MCF 10A (cell line): ENCODE measurements around the gene U2SURP. TPM values are rescaled to one million over a fixed set of nuclear protein-coding genes. Genes with fewer than 3 reads are reported as not detected.
A peak's percentile ranks its signal among the peaks of the same experiment; 100 is the strongest.

ENCODE experiments used
- BruUV-seq: library from RNA; stranded (reverse); fragments of 400-500 nt; replicated peaks from 2 replicates; lab custom pipeline; 2021; lab: Mats Ljungman, UMichigan
- CTCF ChIA-PET: fragments of 300-600 bp; sonication (Branson Sonifier 250); formaldehyde crosslinking; extraction: SDS; loops from one replicate; lab custom pipeline; 2021; ENCODE audit warnings: antibody characterized with exemption, inconsistent platforms; lab: Yijun Ruan, JAX
- POLR2A ChIA-PET: fragments of 300-600, 350-650 bp; sonication (Branson Sonifier 250); formaldehyde crosslinking; extraction: SDS; loops from one replicate; lab custom pipeline; 2020; ENCODE audit warnings: antibody characterized with exemption, inconsistent platforms; lab: Yijun Ruan, JAX
- DNase-seq: peaks from one replicate; pipeline ENCODE4 v3.0.0-alpha.2; 2018; ENCODE audit not compliant: unreplicated experiment
- H3K27ac Mint-ChIP-seq: one replicate; pipeline ENCODE4 v1.8.0; 2022; ENCODE audit warnings: mild to moderate bottlenecking, low read depth, mixed read lengths; ENCODE audit not compliant: unreplicated experiment
- H3K27me3 Mint-ChIP-seq: one replicate; pipeline ENCODE4 v1.8.0; 2022; ENCODE audit warnings: mixed read lengths; ENCODE audit not compliant: insufficient read depth, unreplicated experiment
- H3K36me3 Mint-ChIP-seq: one replicate; pipeline ENCODE4 v1.8.0; 2022; ENCODE audit warnings: mild to moderate bottlenecking, moderate library complexity, mixed read lengths; ENCODE audit not compliant: insufficient read depth, unreplicated experiment
- H3K4me1 Mint-ChIP-seq: one replicate; pipeline ENCODE4 v1.8.0; 2022; ENCODE audit warnings: mixed read lengths; ENCODE audit not compliant: insufficient read depth, unreplicated experiment
- H3K4me3 Mint-ChIP-seq: one replicate; pipeline ENCODE4 v1.8.0; 2022; ENCODE audit warnings: mild to moderate bottlenecking, moderate library complexity, mixed read lengths; ENCODE audit not compliant: unreplicated experiment
- H3K9me3 Mint-ChIP-seq: one replicate; pipeline ENCODE4 v1.8.0; 2022; ENCODE audit warnings: mixed read lengths; ENCODE audit not compliant: unreplicated experiment
- intact Hi-C: fragments of 100-400 bp; cut with micrococcal nuclease; formaldehyde crosslinking; loops from 2 replicates; pipeline ENCODE4 v1.14.1; 2022
- total RNA-seq: library from RNA; stranded (reverse); gene quantifications from 2 replicates; pipeline ENCODE4 v1.2.3, GENCODE V29; 2022
- TF ChIP-seq, protein P1 (sequence below): fragments of 200-600 bp; IDR thresholded peaks from one replicate; pipeline ENCODE4 v1.8.0; 2022; ENCODE audit warnings: antibody characterized with exemption, mild to moderate bottlenecking; ENCODE audit not compliant: unreplicated experiment

U2SURP gene
- total RNA-seq, 1 experiment from 2014 or later, result 146 TPM

DNA sequence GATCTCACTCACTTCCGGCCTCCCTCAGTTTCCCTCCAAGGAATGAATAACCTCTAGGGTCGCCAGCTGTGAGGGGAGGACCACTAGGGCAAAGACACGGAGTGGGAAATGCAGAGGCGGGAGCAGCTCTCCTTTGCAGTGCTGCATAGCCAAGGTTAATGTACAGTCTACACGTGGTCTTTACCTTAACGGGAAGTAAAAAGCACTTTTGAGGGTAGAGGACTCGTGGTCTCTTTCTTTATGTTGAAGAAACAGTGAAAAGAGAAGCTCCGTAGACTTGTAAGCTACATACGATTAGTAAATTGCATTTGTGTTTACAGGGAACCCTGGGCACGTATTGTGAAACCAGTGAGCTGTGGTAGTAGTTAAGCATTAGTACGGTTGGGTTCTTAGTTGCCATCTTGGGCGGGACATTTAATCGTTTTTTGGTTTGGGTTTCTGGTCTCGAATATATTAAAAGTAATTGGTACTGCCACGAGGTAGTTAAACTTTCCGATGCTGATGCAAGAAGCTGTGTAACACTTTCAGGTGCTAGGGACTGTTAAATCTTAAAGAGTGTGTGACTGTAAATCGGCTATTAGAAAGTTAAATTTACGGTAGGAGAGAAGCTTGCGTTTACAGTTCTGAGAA, 828 bp downstream of the U2SURP start:
- peaks cover 32% of the 10 kb centered on the region for H3K4me1 Mint-ChIP-seq
- peak overlapping the region; percentile 99 for H3K27ac Mint-ChIP-seq
- ChIA-PET POLR2A (interaction anchor here (0.7 to 4.5 kb wide), 40 partner anchors 10 to 1601 kb away, joined by 3 to 96 read pairs (median 4); partner anchors contain the start of genes ATR, DIPK2A, PLS1 and TRPC1), CTCF (interaction anchor here (0.7 to 14.5 kb wide), 9 partner anchors 10 to 745 kb away, joined by 3 to 212 read pairs (median 6); partner anchors contain the start of gene TRPC1)
- no peaks in the 10 kb centered on the region for H3K9me3 Mint-ChIP-seq
- TF ChIP-seq, protein P1, sequence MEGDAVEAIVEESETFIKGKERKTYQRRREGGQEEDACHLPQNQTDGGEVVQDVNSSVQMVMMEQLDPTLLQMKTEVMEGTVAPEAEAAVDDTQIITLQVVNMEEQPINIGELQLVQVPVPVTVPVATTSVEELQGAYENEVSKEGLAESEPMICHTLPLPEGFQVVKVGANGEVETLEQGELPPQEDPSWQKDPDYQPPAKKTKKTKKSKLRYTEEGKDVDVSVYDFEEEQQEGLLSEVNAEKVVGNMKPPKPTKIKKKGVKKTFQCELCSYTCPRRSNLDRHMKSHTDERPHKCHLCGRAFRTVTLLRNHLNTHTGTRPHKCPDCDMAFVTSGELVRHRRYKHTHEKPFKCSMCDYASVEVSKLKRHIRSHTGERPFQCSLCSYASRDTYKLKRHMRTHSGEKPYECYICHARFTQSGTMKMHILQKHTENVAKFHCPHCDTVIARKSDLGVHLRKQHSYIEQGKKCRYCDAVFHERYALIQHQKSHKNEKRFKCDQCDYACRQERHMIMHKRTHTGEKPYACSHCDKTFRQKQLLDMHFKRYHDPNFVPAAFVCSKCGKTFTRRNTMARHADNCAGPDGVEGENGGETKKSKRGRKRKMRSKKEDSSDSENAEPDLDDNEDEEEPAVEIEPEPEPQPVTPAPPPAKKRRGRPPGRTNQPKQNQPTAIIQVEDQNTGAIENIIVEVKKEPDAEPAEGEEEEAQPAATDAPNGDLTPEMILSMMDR, result no peak
- peak overlapping the region; percentile 94 for H3K4me3 Mint-ChIP-seq
- BruUV-seq, result no TSS peak
- peak; percentile 57 for DNase-seq
- intact Hi-C loops, result loop anchor here (5.0 kb wide), 1 partner anchor 425 kb away; the partner anchor contains the start of gene ATR
- H3K27me3 Mint-ChIP-seq, result no peaks in the 10 kb centered on the region
- H3K36me3 Mint-ChIP-seq, result peaks cover 15% of the 10 kb centered on the region

DNA sequence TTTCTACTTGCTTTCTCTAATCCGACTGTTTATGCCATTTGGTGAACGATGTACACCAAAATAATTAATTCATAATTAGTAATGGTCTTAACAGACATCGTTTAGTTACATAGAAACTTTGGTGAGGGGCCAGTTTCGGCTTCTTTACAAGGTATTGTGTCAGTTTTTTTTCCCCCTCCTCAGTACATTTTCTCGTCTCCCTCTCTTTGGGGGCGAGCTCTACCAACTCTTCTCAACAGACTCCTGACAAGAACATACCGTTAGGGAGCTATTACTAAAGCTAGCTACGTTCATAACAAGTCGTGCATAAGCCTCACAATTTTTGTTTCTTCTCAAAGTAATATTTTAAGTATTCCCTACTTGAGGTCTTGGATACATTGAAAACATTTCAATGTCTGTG, 1.4 kb downstream of the U2SURP start:
- BruUV-seq, result no TSS peak
- no peak for DNase-seq
- intact Hi-C loops, result loop anchor here (5.0 kb wide), 1 partner anchor 425 kb away; the partner anchor contains the start of gene ATR
- Mint-ChIP-seq H3K4me3 (peak overlapping the region; percentile 94), H3K36me3 (peaks cover 15% of the 10 kb centered on the region), H3K4me1 (peaks cover 37% of the 10 kb centered on the region), H3K27me3 (no peaks in the 10 kb centered on the region), H3K27ac (peak overlapping the region; percentile 99), H3K9me3 (no peaks in the 10 kb centered on the region)
- TF ChIP-seq, protein P1, result no peak
- ChIA-PET POLR2A (interaction anchor here (0.5 to 4.5 kb wide), 22 partner anchors 9 to 969 kb away, joined by 3 to 96 read pairs (median 4); partner anchors contain the start of genes ATR, DIPK2A and PLS1), CTCF (interaction anchor here (0.7 to 14.5 kb wide), 7 partner anchors 9 to 773 kb away, joined by 3 to 212 read pairs (median 7); no protein-coding TSS in a partner anchor)

DNA sequence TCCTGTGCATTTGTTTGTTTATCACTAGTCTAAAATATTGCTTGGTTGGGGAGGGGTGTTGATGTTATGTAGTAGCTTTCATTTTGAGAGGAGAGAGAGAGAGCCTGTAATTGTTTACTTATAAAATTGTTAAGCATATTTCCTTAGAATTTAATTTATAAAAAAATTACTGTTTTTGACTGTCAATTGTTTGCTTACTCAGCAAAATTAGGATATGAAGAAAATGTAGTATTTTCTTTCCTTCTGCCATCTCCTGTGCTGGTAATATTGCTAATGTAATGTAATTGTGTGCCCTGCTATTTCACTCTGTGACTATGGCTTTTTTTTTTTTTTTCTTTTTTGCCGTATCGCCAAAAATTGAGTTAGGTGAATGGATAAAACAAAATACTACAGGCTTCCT, 3.5 kb downstream of the U2SURP start:
- Mint-ChIP-seq H3K9me3 (no peaks in the 10 kb centered on the region), H3K4me3 (no peak overlapping the region), H3K36me3 (peaks cover 15% of the 10 kb centered on the region), H3K27ac (no peak overlapping the region), H3K4me1 (peaks cover 39% of the 10 kb centered on the region), H3K27me3 (no peaks in the 10 kb centered on the region)
- intact Hi-C loops, result loop anchor here (5.0 kb wide), 1 partner anchor 428 kb away; the partner anchor contains the start of gene ATR
- POLR2A ChIA-PET, result interaction anchor here (0.8 kb wide), 1 partner anchor 9 kb away, joined by 3 read pairs; no protein-coding TSS in a partner anchor
- BruUV-seq, result no TSS peak
- CTCF ChIA-PET, result interaction anchor here (0.6 to 1.0 kb wide), 5 partner anchors 15 to 639 kb away, joined by 3 read pairs; no protein-coding TSS in a partner anchor
- no peak for DNase-seq
- TF ChIP-seq, protein P1, result no peak

DNA sequence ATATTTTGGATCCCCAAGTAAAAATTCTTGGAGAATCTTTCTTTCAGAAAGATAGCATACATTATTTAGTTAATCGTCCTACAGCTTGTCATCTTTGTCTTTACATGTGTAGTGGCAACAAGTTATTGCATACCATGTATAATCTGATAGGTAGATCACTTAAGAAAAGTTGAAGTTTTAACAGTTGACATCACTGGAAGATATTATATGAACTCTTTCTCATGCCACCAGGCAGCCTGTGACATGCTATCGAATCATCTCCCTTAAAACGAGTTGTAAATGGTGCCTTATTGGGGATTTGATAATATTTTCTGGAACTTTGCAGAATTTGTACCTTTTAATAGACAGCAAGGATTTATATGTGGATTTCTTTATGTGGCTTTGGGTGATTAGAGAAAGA, 8.7 kb downstream of the U2SURP start:
- H3K27me3 Mint-ChIP-seq, result no peaks in the 10 kb centered on the region
- peaks cover 34% of the 10 kb centered on the region for H3K36me3 Mint-ChIP-seq
- ChIA-PET POLR2A (interaction anchor here (0.7 to 5.5 kb wide), 3 partner anchors 8 to 421 kb away, joined by 3 to 63 read pairs (median 3); partner anchors contain the start of gene U2SURP), CTCF (interaction anchor here (0.6 to 0.7 kb wide), 2 partner anchors 122 to 178 kb away, joined by 3 to 4 read pairs; no protein-coding TSS in a partner anchor)
- TF ChIP-seq, protein P1, result no peak
- no peak overlapping the region for H3K4me3 Mint-ChIP-seq
- no peak for DNase-seq
- BruUV-seq, result no TSS peak
- peaks cover 37% of the 10 kb centered on the region for H3K4me1 Mint-ChIP-seq
- H3K9me3 Mint-ChIP-seq, result no peaks in the 10 kb centered on the region
- peak overlapping the region; percentile 12 for H3K27ac Mint-ChIP-seq
- intact Hi-C loops, result no loop called here
